Gastrocnemius medialis (tissue), 4 donors: ENCODE measurements around the gene TMEM207. TPM values are rescaled to one million over a fixed set of nuclear protein-coding genes. Genes with fewer than 3 reads are reported as not detected.

Source experiments
- ATAC-seq, 2 donors: fragments of 150-250 bp; one replicate each; pipeline ENCODE4 v1.9.1; 2016
- DNase-seq, 2 donors: peaks; one replicate each; pipeline ENCODE4 v3.0.0-alpha.2; 2019
- H3K27ac ChIP-seq, 4 donors: fragments of 200-600 bp; sonication (generic); 1 replicate in 1 of 4; 2 replicates in 3 of 4; pipeline ENCODE4 v1.5.1; 2016 to 2018; ENCODE audit warnings: mild to moderate bottlenecking in 2 of 4, moderate library complexity in 1 of 4
- H3K27me3 ChIP-seq, 3 donors: fragments of 200-600 bp; sonication (generic) in 2 of 3; 1 replicate in 1 of 3; 2 replicates in 2 of 3; pipeline versions ENCODE4 v1.5.1 to v1.6.0; 2016 to 2019; ENCODE audit warnings: mild to moderate bottlenecking in 1 of 3, moderate library complexity in 1 of 3
- H3K36me3 ChIP-seq, 2 donors: fragments of 200-600 bp; sonication (generic) in 1 of 2; one replicate each; pipeline ENCODE4 v1.5.1; 2017 to 2018
- H3K4me1 ChIP-seq, 2 donors: fragments of 200-600 bp; sonication (generic) in 1 of 2; one replicate each; pipeline ENCODE4 v1.5.1; 2016 to 2017; ENCODE audit warnings: mild to moderate bottlenecking in 2 of 2
- H3K4me3 ChIP-seq, 4 donors: fragments of 200-600 bp; sonication (generic) in 3 of 4; 1 replicate in 1 of 4; 2 replicates in 3 of 4; pipeline ENCODE4 v1.5.1; 2016 to 2019; ENCODE audit warnings: mild to moderate bottlenecking in 2 of 4
- H3K9me3 ChIP-seq, 3 donors: fragments of 200-600 bp; sonication (generic) in 2 of 3; 1 replicate in 1 of 3; 2 replicates in 2 of 3; pipeline ENCODE4 v1.5.1; 2016 to 2019
- POLR2A ChIP-seq, 2 donors: fragments of 450-650 bp; IDR thresholded peaks; one replicate each; pipeline ENCODE4 v1.6.1; 2017; ENCODE audit warnings: antibody characterized with exemption in 2 of 2, mild to moderate bottlenecking in 2 of 2, moderate library complexity in 2 of 2
- in situ Hi-C, 4 donors: fragments of 200-750 bp; cut with MboI; loops; one replicate each; pipeline versions ENCODE4 v1.15.0 to v1.8.0; 2017; ENCODE audit warnings: low sequenced_read_pairs in 4 of 4
- intact Hi-C: fragments of 100-400 bp; cut with DNase I; formaldehyde crosslinking; loops from one replicate; pipeline ENCODE4 v1.15.1; 2023; ENCODE audit warnings: low total_unique reads
- total RNA-seq, 4 donors: library from RNA; depleted of rRNA; stranded (reverse); fragments of >200 nt; gene quantifications; one replicate each; pipeline versions ENCODE4 v1.1.0 to v1.2.3, GENCODE V29; 2016
- TF ChIP-seq, protein P1 (sequence below), 5 experiments: fragments of 450-650 bp in 3 of 5; fragments of 200-600 bp in 2 of 5; sonication (generic) in 2 of 5; IDR thresholded peaks in 4 of 5; conservative IDR thresholded peaks in 1 of 5; 1 replicate in 4 of 5; 2 replicates in 1 of 5; pipeline ENCODE4 v1.5.1; 2016 to 2019; ENCODE audit warnings: antibody characterized with exemption in 5 of 5, mild to moderate bottlenecking in 3 of 5, moderate library complexity in 3 of 5

TMEM207 gene
- total RNA-seq = not detected

GRCh38 chr3:190449801-190450200, at the start of gene TMEM207:
Gene TMEM207, minus strand, starts transcription at chr3:190449901. Its CDS starts 92 bp downstream, at chr3:190449809.
- no peak within 1 kb of the TSS for H3K27ac ChIP-seq
- H3K9me3 ChIP-seq = no peaks in the 10 kb centered on the region
- H3K4me3 ChIP-seq = no peak within 1 kb of the TSS
- intact Hi-C loops = no loop called here
- no peak for TF ChIP-seq POLR2A (IDR thresholded peaks at IDR 0.05)
- TF ChIP-seq, protein P1, sequence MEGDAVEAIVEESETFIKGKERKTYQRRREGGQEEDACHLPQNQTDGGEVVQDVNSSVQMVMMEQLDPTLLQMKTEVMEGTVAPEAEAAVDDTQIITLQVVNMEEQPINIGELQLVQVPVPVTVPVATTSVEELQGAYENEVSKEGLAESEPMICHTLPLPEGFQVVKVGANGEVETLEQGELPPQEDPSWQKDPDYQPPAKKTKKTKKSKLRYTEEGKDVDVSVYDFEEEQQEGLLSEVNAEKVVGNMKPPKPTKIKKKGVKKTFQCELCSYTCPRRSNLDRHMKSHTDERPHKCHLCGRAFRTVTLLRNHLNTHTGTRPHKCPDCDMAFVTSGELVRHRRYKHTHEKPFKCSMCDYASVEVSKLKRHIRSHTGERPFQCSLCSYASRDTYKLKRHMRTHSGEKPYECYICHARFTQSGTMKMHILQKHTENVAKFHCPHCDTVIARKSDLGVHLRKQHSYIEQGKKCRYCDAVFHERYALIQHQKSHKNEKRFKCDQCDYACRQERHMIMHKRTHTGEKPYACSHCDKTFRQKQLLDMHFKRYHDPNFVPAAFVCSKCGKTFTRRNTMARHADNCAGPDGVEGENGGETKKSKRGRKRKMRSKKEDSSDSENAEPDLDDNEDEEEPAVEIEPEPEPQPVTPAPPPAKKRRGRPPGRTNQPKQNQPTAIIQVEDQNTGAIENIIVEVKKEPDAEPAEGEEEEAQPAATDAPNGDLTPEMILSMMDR (IDR thresholded peaks at IDR 0.05 in 4 of 5, conservative IDR thresholded peaks at IDR 0.05 in 1 of 5) = no peak
- in situ Hi-C loops = no loop called here
- no peak for DNase-seq
- H3K27me3 ChIP-seq = no peaks in the 10 kb centered on the region
- no peaks in the 10 kb centered on the region for H3K36me3 ChIP-seq
- ATAC-seq = no peak
- no peaks in the 10 kb centered on the region for H3K4me1 ChIP-seq

DNA sequence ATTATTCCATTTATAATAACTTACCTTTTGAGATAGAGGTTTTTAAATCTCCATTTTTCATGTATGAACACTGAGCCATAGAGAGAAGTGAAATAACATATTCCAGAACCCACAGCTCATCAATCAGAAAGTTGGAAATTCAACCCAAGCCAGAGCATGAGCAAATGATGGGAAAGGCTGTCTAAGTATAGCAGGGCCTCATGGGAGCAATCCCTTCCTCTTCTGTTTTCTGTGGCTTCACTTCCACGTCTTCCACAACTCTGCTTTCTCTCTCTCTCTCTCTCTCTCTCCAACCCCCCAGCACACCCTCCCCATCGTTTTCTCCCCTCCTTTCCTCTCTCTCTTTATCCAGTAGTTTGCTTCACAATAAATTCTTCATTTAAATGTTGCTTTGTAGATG, 49.4 kb upstream of the TMEM207 start:
- ATAC-seq = no peak
- in situ Hi-C loops = no loop called here
- TF ChIP-seq, protein P1 (IDR thresholded peaks at IDR 0.05 in 4 of 5, conservative IDR thresholded peaks at IDR 0.05 in 1 of 5) = no peak
- TF ChIP-seq POLR2A (IDR thresholded peaks at IDR 0.05) = no peak
- Histone ChIP-seq H3K4me1 (peaks cover 0 to 14% of the 10 kb centered on the region in 2 donors), H3K9me3 (no peaks in the 10 kb centered on the region), H3K27me3 (no peaks in the 10 kb centered on the region), H3K27ac (no peak overlapping the region), H3K36me3 (no peaks in the 10 kb centered on the region), H3K4me3 (no peak overlapping the region)
- DNase-seq = no peak
- intact Hi-C loops = loop anchor here (2.0 to 10.0 kb wide), 2 partner anchors 14 to 124 kb away; no protein-coding TSS in a partner anchor

- peaks cover 0 to 14% of the 10 kb centered on the region in 2 donors for H3K4me1 ChIP-seq
- in situ Hi-C loops (no loop called here), intact Hi-C loops (loop anchor here (2.0 to 10.0 kb wide), 2 partner anchors 15 to 123 kb away; no protein-coding TSS in a partner anchor)
- no peaks in the 10 kb centered on the region for H3K27me3 ChIP-seq
- no peaks in the 10 kb centered on the region for H3K9me3 ChIP-seq
- TF ChIP-seq POLR2A (IDR thresholded peaks at IDR 0.05) = no peak
- TF ChIP-seq, protein P1 (IDR thresholded peaks at IDR 0.05 in 4 of 5, conservative IDR thresholded peaks at IDR 0.05 in 1 of 5) = no peak
- ATAC-seq = no peak
- DNase-seq = no peak
- H3K4me3 ChIP-seq = no peak overlapping the region
- no peaks in the 10 kb centered on the region for H3K36me3 ChIP-seq
- H3K27ac ChIP-seq = peak overlapping the region in 1 of 4 donors; percentile 23
Measured at GRCh38 chr3:190498293-190498692, 48.6 kb upstream of the TMEM207 start.

- peak; percentile 60 to 69 for ATAC-seq
Measured at GRCh38 chr3:190497811-190498210, 48.1 kb upstream of the TMEM207 start.

More at GRCh38 chr3:190497811-190498210, 48.1 kb upstream of the TMEM207 start:
- Histone ChIP-seq H3K27me3 (no peaks in the 10 kb centered on the region), H3K36me3 (no peaks in the 10 kb centered on the region), H3K27ac (peak overlapping the region in 3 of 4 donors; percentile 16 to 23 (median 22)), H3K9me3 (no peaks in the 10 kb centered on the region), H3K4me1 (peaks cover 0 to 14% of the 10 kb centered on the region in 2 donors), H3K4me3 (no peak overlapping the region)
- DNase-seq = peak in 1 of 2 donors; percentile 14
- intact Hi-C loops = loop anchor here (2.0 to 10.0 kb wide), 2 partner anchors 15 to 123 kb away; no protein-coding TSS in a partner anchor
- TF ChIP-seq, protein P1 (IDR thresholded peaks at IDR 0.05 in 4 of 5, conservative IDR thresholded peaks at IDR 0.05 in 1 of 5) = no peak
- TF ChIP-seq POLR2A (IDR thresholded peaks at IDR 0.05) = no peak
- in situ Hi-C loops = no loop called here
